HepG2 (cell line): ENCODE results near the gene BBS4. TPM values are rescaled to one million over a fixed set of nuclear protein-coding genes. Genes with fewer than 3 reads are reported as not detected.

Source experiments
- ATF1 ChIP-seq: IDR thresholded peaks from 2 replicates; pipeline ENCODE4 v1.6.1; 2016; ENCODE audit warnings: mild to moderate bottlenecking, control low read depth
- KLF6 ChIP-seq: IDR thresholded peaks from 2 replicates; pipeline ENCODE4 v1.8.0; 2016; ENCODE audit warnings: missing biosample characterization, missing genetic modification reagents
- NFYC ChIP-seq: IDR thresholded peaks from 2 replicates; pipeline ENCODE4 v1.6.1; 2016; ENCODE audit warnings: missing genetic modification reagents, missing compliant biosample characterization
- SALL2 ChIP-seq: sonication (generic); formaldehyde crosslinking; IDR thresholded peaks from 2 replicates; pipeline ENCODE4 v1.8.1; 2023; ENCODE audit warnings: mild to moderate bottlenecking, missing genetic modification reagents, inconsistent platforms
- ZNF230 ChIP-seq: sonication (generic); formaldehyde crosslinking; IDR thresholded peaks from 2 replicates; pipeline ENCODE4 v1.4.0; 2020; ENCODE audit warnings: mild to moderate bottlenecking, missing genetic modification reagents
- ZNF652 ChIP-seq: IDR thresholded peaks from 2 replicates; pipeline ENCODE4 v1.6.1; 2016; ENCODE audit warnings: low read depth, borderline replicate concordance
- ZNF790 ChIP-seq: sonication (generic); formaldehyde crosslinking; IDR thresholded peaks from 2 replicates; pipeline ENCODE4 v1.8.0; 2022; ENCODE audit warnings: missing genetic modification reagents, mild to moderate bottlenecking, borderline replicate concordance
- polyA plus RNA-seq, 8 experiments: library from polyadenylated mRNA; depleted of rRNA in 3 of 8; stranded (reverse) in 7 of 8; unstranded in 1 of 8; fragments of >200 nt; fragmentation: Illumina TruSeq in 4 of 8; extraction: Trizol in 4 of 8; gene quantifications; 2 replicates each; pipeline versions ENCODE4 v1.2.1 to v1.2.3, GENCODE V29; 2011 to 2016; ENCODE audit warnings: low read depth in 4 of 8, missing spikeins in 1 of 8, mixed read lengths in 1 of 8; ENCODE audit not compliant: insufficient read depth in 1 of 8
- total RNA-seq, 5 experiments: library from RNA; depleted of rRNA; stranded (reverse); fragments of >200 nt; fragmentation: Illumina TruSeq; extraction: Trizol; gene quantifications; 2 replicates each; pipeline ENCODE4 v1.2.3, GENCODE V29; 2016; ENCODE audit warnings: low read depth in 1 of 5
- TF ChIP-seq, protein P1 (sequence below): sonication (generic); formaldehyde crosslinking; IDR thresholded peaks from 2 replicates; pipeline ENCODE4 v1.4.0; 2020; ENCODE audit warnings: missing genetic modification reagents
- TF ChIP-seq, protein P2 (sequence below): sonication (generic); formaldehyde crosslinking; IDR thresholded peaks from 2 replicates; pipeline ENCODE4 v1.8.0; 2022; ENCODE audit warnings: missing genetic modification reagents, mild to moderate bottlenecking, inconsistent platforms, borderline replicate concordance
- TF ChIP-seq, protein P3 (sequence below): sonication (generic); formaldehyde crosslinking; IDR thresholded peaks from 2 replicates; pipeline ENCODE4 v1.4.0; 2020; ENCODE audit warnings: missing genetic modification reagents, borderline replicate concordance
- TF ChIP-seq, protein P4 (sequence below): sonication (generic); formaldehyde crosslinking; IDR thresholded peaks from 2 replicates; pipeline ENCODE4 v1.8.0; 2022; ENCODE audit warnings: mild to moderate bottlenecking, missing genetic modification reagents, moderate library complexity
- TF ChIP-seq, protein P5 (sequence below): IDR thresholded peaks from 2 replicates; pipeline ENCODE4 v1.6.1; 2018; ENCODE audit warnings: missing genetic modification reagents

BBS4 gene
- total and polyA plus RNA-seq, 2 of the 13 experiments (the other 11 are each of a cell fraction or from before 2014, with no cell fraction given) = 16.0 to 21.3 TPM

DNA sequence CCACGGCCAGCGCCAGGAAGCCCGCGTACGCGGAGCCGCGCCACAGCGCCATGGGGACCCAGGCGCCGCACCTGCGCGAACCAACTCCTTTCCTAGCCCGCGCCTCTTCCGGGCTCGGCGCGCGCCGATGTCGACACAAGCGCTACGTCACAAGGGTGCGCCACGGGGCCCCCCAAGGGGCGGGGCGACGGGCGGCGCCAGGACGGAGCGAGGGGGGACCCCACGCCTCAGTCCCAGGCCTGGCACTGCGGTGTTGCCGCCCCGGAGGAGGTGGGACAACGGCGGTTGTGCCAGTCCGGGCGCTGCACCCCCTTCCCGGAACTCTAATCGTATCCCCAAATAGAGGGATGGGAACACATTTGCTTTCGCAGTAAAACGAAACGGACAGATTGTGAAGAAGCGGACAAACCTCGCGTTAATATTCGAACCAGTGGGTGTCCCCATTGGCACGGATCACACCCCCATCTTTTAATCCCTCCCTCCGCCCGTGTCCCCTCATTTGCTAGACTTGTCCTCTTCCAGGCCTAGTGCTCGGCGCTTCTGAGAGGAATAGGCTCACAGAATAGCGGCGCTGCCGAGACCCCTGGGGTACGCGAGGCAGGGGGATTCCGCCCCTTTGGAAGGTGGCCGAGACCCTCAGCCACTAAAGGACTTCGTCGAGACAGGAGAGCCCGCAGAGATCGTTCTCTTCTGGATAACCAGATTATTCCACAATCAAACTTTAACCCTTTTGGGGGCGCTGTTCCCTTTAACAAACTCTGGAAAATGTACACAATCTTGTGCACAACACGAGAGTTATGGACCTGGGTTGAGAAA lies 97.8 kb downstream of the BBS4 start, which contains the start of gene ADPGK (continued):
- TF ChIP-seq, protein P1, sequence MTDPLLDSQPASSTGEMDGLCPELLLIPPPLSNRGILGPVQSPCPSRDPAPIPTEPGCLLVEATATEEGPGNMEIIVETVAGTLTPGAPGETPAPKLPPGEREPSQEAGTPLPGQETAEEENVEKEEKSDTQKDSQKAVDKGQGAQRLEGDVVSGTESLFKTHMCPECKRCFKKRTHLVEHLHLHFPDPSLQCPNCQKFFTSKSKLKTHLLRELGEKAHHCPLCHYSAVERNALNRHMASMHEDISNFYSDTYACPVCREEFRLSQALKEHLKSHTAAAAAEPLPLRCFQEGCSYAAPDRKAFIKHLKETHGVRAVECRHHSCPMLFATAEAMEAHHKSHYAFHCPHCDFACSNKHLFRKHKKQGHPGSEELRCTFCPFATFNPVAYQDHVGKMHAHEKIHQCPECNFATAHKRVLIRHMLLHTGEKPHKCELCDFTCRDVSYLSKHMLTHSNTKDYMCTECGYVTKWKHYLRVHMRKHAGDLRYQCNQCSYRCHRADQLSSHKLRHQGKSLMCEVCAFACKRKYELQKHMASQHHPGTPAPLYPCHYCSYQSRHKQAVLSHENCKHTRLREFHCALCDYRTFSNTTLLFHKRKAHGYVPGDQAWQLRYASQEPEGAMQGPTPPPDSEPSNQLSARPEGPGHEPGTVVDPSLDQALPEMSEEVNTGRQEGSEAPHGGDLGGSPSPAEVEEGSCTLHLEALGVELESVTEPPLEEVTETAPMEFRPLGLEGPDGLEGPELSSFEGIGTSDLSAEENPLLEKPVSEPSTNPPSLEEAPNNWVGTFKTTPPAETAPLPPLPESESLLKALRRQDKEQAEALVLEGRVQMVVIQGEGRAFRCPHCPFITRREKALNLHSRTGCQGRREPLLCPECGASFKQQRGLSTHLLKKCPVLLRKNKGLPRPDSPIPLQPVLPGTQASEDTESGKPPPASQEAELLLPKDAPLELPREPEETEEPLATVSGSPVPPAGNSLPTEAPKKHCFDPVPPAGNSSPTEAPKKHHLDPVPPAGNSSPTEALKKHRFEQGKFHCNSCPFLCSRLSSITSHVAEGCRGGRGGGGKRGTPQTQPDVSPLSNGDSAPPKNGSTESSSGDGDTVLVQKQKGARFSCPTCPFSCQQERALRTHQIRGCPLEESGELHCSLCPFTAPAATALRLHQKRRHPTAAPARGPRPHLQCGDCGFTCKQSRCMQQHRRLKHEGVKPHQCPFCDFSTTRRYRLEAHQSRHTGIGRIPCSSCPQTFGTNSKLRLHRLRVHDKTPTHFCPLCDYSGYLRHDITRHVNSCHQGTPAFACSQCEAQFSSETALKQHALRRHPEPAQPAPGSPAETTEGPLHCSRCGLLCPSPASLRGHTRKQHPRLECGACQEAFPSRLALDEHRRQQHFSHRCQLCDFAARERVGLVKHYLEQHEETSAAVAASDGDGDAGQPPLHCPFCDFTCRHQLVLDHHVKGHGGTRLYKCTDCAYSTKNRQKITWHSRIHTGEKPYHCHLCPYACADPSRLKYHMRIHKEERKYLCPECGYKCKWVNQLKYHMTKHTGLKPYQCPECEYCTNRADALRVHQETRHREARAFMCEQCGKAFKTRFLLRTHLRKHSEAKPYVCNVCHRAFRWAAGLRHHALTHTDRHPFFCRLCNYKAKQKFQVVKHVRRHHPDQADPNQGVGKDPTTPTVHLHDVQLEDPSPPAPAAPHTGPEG (CRISPR knock-in tag) = 0 out of 2 replicates have a peak, but pooled peaks have one; percentile 11
- TF ChIP-seq ZNF652 (CRISPR knock-in tag) = 0 out of 2 replicates have a peak, but pooled peaks have one; percentile 21
- peak; percentile 99 for TF ChIP-seq ATF1 (CRISPR knock-in tag)
- peak; percentile 47 for TF ChIP-seq NFYC (CRISPR knock-in tag)
- peak; percentile 91 for TF ChIP-seq SALL2 (CRISPR knock-in tag)
- peak; percentile 45; the same call in 1 of the 2 replicates for TF ChIP-seq KLF6
- peak; percentile 50; the same call in 1 of the 2 replicates for TF ChIP-seq ZNF790 (CRISPR knock-in tag)
- TF ChIP-seq, protein P2, sequence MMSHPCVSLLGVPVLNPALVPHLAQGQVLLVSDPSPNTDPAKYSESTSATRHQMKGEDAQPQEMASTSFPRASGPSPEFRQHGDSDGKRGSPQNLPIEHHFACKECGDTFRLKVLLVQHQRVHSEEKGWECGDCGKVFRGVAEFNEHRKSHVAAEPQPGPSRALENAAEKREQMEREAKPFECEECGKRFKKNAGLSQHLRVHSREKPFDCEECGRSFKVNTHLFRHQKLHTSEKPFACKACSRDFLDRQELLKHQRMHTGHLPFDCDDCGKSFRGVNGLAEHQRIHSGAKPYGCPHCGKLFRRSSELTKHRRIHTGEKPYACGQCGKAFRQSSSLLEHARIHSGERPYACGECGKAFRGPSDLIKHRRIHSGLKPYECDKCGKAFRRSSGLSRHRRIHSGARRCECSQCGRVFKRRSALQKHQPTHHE (CRISPR knock-in tag) = peak; percentile 79; the same call in 1 of the 2 replicates
- TF ChIP-seq, protein P3, sequence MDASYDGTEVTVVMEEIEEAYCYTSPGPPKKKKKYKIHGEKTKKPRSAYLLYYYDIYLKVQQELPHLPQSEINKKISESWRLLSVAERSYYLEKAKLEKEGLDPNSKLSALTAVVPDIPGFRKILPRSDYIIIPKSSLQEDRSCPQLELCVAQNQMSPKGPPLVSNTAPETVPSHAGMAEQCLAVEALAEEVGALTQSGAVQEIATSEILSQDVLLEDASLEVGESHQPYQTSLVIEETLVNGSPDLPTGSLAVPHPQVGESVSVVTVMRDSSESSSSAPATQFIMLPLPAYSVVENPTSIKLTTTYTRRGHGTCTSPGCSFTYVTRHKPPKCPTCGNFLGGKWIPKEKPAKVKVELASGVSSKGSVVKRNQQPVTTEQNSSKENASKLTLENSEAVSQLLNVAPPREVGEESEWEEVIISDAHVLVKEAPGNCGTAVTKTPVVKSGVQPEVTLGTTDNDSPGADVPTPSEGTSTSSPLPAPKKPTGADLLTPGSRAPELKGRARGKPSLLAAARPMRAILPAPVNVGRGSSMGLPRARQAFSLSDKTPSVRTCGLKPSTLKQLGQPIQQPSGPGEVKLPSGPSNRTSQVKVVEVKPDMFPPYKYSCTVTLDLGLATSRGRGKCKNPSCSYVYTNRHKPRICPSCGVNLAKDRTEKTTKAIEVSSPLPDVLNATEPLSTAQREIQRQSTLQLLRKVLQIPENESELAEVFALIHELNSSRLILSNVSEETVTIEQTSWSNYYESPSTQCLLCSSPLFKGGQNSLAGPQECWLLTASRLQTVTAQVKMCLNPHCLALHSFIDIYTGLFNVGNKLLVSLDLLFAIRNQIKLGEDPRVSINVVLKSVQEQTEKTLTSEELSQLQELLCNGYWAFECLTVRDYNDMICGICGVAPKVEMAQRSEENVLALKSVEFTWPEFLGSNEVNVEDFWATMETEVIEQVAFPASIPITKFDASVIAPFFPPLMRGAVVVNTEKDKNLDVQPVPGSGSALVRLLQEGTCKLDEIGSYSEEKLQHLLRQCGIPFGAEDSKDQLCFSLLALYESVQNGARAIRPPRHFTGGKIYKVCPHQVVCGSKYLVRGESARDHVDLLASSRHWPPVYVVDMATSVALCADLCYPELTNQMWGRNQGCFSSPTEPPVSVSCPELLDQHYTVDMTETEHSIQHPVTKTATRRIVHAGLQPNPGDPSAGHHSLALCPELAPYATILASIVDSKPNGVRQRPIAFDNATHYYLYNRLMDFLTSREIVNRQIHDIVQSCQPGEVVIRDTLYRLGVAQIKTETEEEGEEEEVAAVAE (CRISPR knock-in tag) = peak; percentile 56; the same call in 1 of the 2 replicates
- TF ChIP-seq, protein P4, sequence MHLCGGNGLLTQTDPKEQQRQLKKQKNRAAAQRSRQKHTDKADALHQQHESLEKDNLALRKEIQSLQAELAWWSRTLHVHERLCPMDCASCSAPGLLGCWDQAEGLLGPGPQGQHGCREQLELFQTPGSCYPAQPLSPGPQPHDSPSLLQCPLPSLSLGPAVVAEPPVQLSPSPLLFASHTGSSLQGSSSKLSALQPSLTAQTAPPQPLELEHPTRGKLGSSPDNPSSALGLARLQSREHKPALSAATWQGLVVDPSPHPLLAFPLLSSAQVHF = peak; percentile 64; the same call in 1 of the 2 replicates
- TF ChIP-seq, protein P5, sequence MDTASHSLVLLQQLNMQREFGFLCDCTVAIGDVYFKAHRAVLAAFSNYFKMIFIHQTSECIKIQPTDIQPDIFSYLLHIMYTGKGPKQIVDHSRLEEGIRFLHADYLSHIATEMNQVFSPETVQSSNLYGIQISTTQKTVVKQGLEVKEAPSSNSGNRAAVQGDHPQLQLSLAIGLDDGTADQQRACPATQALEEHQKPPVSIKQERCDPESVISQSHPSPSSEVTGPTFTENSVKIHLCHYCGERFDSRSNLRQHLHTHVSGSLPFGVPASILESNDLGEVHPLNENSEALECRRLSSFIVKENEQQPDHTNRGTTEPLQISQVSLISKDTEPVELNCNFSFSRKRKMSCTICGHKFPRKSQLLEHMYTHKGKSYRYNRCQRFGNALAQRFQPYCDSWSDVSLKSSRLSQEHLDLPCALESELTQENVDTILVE (CRISPR knock-in tag) = peak; percentile 74; the same call in 1 of the 2 replicates
- TF ChIP-seq ZNF230 (CRISPR knock-in tag) = no peak; the same call in 1 of the 2 replicates
